Measurements from ENCODE around the gene SRPRB.

- TF ChIP-seq POLR2A (IDR thresholded peaks at IDR 0.05) (no peak), CTCF (IDR thresholded peaks at IDR 0.05) (no peak), EP300 (IDR thresholded peaks at IDR 0.05) (no peak)
Observed at GRCh38 chr3:133815386-133815785, 9.8 kb downstream of the SRPRB start.
